ENCODE measurements around the gene MLLT3. TPM values are rescaled to one million over a fixed set of nuclear protein-coding genes. Genes with fewer than 3 reads are reported as not detected.

The MLLT3 gene
- total RNA-seq, 4 donors from 2014 or later, result 10.2 to 15.3 (median 14.5) TPM

- H3K4me3 ChIP-seq, result no peak overlapping the region
- H3K36me3 ChIP-seq, result no peaks in the 10 kb centered on the region
- H3K27ac ChIP-seq, result no peak overlapping the region
- no peak for TF ChIP-seq EP300 (IDR thresholded peaks at IDR 0.05)
- TF ChIP-seq POLR2A (IDR thresholded peaks at IDR 0.05), result no peak
- TF ChIP-seq CTCF (IDR thresholded peaks at IDR 0.05), result no peak
- no peaks in the 10 kb centered on the region for H3K27me3 ChIP-seq
- WGBS, 2 donors, result 87 to 89% methylated on average over 6 of the region's 6 CpGs
- no peak for DNase-seq (ENCODE audit: low spot score in 2 of 2)
- no peaks in the 10 kb centered on the region for H3K9me3 ChIP-seq
- H3K4me1 ChIP-seq, result no peaks in the 10 kb centered on the region
These were observed 328.1 kb downstream of the MLLT3 start for GRCh38 chr9:20294046-20294750.

GRCh38 chr9:20292002-20292401 lies 330.3 kb downstream of the MLLT3 start:
- H3K27me3 ChIP-seq, result no peaks in the 10 kb centered on the region
- no peaks in the 10 kb centered on the region for H3K36me3 ChIP-seq
- TF ChIP-seq CTCF (IDR thresholded peaks at IDR 0.05) (no peak), EP300 (IDR thresholded peaks at IDR 0.05) (no peak), POLR2A (IDR thresholded peaks at IDR 0.05) (no peak)
- H3K4me3 ChIP-seq, result no peak overlapping the region
- no peak for DNase-seq (ENCODE audit: low spot score in 2 of 2)
- no peak overlapping the region for H3K27ac ChIP-seq
- H3K9me3 ChIP-seq, result no peaks in the 10 kb centered on the region
- WGBS, 2 donors, result 73 to 74% methylated on average over 4 of the region's 4 CpGs
- H3K4me1 ChIP-seq, result no peaks in the 10 kb centered on the region

Small RNA genes within 50 kb of the gene (small RNA-seq; reads per million reads assigned to genes)
- gene MIR4473 (not detected), gene MIR4474 (not detected), gene RNU4-26P (not detected)

Other genes starting within 250 kb of the MLLT3 start
- gene FOCAD, start 61.8 kb upstream of the MLLT3 start, total RNA-seq, result 10 to 100 TPM; 15.7 to 39.9 (median 25.4) TPM